Measurements from ENCODE around the gene TRMT44.

Gene TRMT44, protein sequence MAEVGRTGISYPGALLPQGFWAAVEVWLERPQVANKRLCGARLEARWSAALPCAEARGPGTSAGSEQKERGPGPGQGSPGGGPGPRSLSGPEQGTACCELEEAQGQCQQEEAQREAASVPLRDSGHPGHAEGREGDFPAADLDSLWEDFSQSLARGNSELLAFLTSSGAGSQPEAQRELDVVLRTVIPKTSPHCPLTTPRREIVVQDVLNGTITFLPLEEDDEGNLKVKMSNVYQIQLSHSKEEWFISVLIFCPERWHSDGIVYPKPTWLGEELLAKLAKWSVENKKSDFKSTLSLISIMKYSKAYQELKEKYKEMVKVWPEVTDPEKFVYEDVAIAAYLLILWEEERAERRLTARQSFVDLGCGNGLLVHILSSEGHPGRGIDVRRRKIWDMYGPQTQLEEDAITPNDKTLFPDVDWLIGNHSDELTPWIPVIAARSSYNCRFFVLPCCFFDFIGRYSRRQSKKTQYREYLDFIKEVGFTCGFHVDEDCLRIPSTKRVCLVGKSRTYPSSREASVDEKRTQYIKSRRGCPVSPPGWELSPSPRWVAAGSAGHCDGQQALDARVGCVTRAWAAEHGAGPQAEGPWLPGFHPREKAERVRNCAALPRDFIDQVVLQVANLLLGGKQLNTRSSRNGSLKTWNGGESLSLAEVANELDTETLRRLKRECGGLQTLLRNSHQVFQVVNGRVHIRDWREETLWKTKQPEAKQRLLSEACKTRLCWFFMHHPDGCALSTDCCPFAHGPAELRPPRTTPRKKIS

DNA sequence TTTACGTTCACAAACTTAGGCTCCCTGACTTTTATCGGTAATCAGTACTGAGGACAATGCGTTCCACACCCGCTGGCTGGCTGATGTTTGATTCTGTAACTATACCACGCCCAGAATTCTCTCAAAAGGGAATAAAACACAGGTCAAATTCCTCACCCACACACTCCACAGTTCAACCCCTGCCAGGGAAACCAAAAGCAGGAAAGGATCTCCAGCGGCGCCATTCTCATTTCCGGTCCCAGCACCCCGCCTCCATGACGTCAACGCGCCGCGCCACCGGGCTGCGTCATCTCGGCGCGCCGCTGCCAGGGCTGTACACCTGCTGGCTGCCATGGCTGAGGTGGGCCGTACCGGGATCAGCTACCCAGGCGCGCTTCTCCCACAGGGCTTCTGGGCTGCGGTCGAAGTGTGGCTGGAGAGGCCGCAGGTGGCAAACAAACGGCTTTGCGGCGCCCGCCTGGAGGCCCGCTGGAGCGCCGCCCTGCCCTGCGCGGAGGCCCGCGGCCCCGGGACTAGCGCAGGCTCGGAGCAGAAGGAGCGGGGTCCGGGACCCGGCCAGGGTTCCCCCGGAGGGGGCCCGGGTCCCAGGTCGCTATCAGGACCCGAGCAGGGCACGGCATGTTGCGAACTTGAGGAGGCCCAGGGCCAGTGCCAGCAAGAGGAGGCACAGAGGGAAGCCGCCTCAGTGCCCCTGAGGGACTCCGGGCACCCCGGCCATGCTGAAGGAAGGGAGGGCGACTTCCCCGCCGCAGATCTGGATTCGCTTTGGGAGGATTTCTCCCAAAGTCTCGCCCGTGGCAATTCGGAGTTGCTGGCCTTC, at the start of gene TRMT44, which contains the start of gene ACOX3:
Gene TRMT44, plus strand, starts transcription at position 286 of the 820 bp plus-strand sequence. Its CDS starts 46 bp downstream, at position 332.
Gene ACOX3, minus strand, starts transcription at position 232 of the 820 bp plus-strand sequence. CDS start 24,202 bp downstream, outside the sequence.
- Histone ChIP-seq H3K9me3 (no peaks in the 10 kb centered on the region), H3K27me3 (no peaks in the 10 kb centered on the region), H3K27ac (peak within 1 kb of the TSS; percentile 93), H3K4me3 (ENCODE audit: low read depth in 1 of 2, low read length in 1 of 2) (peak within 1 kb of the TSS; percentile 91 to 92), H3K4me1 (ENCODE audit: control insufficient read depth in 1 of 2, insufficient read depth in 1 of 2, low read depth in 1 of 2, low read length in 1 of 2) (peaks cover 20 to 23% of the 10 kb centered on the region in 2 experiments), H3K36me3 (no peaks in the 10 kb centered on the region)
- TF ChIP-seq, protein P1, sequence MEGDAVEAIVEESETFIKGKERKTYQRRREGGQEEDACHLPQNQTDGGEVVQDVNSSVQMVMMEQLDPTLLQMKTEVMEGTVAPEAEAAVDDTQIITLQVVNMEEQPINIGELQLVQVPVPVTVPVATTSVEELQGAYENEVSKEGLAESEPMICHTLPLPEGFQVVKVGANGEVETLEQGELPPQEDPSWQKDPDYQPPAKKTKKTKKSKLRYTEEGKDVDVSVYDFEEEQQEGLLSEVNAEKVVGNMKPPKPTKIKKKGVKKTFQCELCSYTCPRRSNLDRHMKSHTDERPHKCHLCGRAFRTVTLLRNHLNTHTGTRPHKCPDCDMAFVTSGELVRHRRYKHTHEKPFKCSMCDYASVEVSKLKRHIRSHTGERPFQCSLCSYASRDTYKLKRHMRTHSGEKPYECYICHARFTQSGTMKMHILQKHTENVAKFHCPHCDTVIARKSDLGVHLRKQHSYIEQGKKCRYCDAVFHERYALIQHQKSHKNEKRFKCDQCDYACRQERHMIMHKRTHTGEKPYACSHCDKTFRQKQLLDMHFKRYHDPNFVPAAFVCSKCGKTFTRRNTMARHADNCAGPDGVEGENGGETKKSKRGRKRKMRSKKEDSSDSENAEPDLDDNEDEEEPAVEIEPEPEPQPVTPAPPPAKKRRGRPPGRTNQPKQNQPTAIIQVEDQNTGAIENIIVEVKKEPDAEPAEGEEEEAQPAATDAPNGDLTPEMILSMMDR (IDR thresholded peaks at IDR 0.05) = peak; percentile 60

DNA sequence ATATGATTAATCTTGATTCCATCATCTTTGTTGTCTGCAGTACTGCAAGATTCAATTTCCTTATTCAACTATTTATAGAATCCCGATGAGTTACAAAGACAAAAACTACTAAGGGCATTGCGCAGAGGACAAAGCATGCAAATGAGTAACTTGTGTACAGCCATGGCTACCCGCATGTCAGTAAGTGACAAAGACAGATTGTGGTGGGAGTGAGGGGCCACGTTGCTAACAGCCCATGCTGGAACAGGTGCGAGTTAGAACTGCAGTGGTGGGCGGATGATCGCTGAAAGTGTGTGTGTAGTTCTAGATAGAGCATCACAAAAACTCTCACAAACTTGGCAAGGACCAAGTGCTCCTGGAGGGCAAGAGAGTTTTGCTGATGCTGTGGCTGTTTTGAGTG, 49.5 kb upstream of the TRMT44 start:
- Histone ChIP-seq H3K4me3 (ENCODE audit: low read depth in 1 of 2, low read length in 1 of 2) (no peak overlapping the region), H3K9me3 (no peaks in the 10 kb centered on the region), H3K27me3 (no peaks in the 10 kb centered on the region), H3K36me3 (peaks cover 48% of the 10 kb centered on the region), H3K4me1 (ENCODE audit: control insufficient read depth in 1 of 2, insufficient read depth in 1 of 2, low read depth in 1 of 2, low read length in 1 of 2) (peaks cover 9 to 14% of the 10 kb centered on the region in 2 experiments), H3K27ac (no peak overlapping the region)
- TF ChIP-seq, protein P1 (IDR thresholded peaks at IDR 0.05) = no peak

DNA sequence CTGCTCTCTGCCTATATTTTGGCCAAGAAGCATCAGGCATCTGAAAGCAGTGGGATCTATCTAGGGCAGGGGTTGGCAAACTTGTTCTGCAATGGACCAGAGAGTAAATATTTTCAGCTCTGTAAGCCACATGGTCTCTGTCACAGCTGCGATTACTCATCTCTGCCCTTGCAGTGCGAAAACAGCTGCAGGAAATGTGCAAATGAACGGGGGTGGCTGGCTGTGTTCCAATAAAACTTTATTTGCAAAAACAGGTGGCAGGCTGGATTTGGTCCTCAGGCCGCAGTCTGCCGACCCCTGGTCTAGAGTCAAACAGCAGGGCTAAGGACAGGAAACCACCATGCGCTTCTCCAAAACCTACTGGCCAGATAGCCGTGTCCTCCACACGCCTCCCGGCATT, 48.6 kb upstream of the TRMT44 start:
- Histone ChIP-seq H3K27ac (no peak overlapping the region), H3K4me3 (ENCODE audit: low read depth in 1 of 2, low read length in 1 of 2) (no peak overlapping the region), H3K9me3 (no peaks in the 10 kb centered on the region), H3K27me3 (no peaks in the 10 kb centered on the region), H3K4me1 (ENCODE audit: control insufficient read depth in 1 of 2, insufficient read depth in 1 of 2, low read depth in 1 of 2, low read length in 1 of 2) (peaks cover 18 to 22% of the 10 kb centered on the region in 2 experiments), H3K36me3 (peaks cover 44% of the 10 kb centered on the region)
- TF ChIP-seq, protein P1 (IDR thresholded peaks at IDR 0.05) = no peak

DNA sequence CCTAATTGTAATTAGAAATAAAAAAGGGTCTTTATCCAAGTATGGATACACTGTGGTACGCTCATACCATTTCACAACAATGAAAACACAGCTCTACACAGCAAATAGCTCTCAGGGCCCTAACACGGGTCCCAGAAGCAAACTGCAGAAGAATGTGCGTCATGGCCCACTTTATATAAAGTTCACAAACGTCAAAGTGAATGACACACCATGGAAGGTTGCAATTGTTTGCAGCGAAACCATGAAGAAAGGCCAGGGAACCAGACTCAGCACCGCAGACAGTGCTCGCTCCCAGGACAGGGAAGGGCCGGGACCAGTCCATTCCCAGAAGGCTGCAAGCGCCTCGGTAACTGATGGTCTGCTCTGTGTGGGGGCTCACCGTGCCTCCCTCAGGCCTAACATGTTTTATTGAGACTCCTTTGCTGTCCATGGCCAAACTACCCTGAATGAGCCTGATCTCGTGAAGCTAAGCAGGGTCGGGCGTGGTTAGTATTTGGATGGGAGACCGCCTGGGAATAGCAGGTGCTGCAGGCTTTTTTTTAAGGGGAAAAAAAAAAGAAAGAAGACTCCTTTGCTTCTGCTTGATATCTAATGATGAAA, 47.9 kb upstream of the TRMT44 start:
- Histone ChIP-seq H3K4me3 (ENCODE audit: low read depth in 1 of 2, low read length in 1 of 2) (no peak overlapping the region), H3K27ac (no peak overlapping the region), H3K9me3 (no peaks in the 10 kb centered on the region), H3K27me3 (no peaks in the 10 kb centered on the region), H3K36me3 (peaks cover 36% of the 10 kb centered on the region), H3K4me1 (ENCODE audit: control insufficient read depth in 1 of 2, insufficient read depth in 1 of 2, low read depth in 1 of 2, low read length in 1 of 2) (peaks cover 18 to 29% of the 10 kb centered on the region in 2 experiments)
- TF ChIP-seq, protein P1 (IDR thresholded peaks at IDR 0.05) = no peak

DNA sequence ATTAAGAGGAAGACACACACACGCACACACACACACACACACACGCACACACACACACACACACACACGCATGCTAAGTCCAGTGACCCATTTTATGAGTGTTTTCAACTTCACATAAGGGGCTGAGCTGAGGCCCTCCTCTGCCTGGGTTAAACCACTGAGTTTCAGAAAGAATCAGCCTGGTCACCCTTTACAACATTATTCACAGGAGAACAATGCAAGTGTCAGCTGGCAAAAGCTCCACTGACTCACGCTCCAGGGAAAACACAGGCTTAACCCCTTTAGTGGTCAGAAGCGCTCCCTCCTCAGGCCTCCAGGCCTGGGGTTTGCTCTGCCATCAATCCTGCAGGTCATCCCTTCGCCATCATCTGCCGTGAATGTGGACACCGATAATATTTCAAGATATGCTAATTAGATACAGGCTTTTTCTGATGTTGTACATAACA, 47.0 kb upstream of the TRMT44 start:
- Histone ChIP-seq H3K36me3 (peaks cover 27% of the 10 kb centered on the region), H3K27me3 (no peaks in the 10 kb centered on the region), H3K4me1 (ENCODE audit: control insufficient read depth in 1 of 2, insufficient read depth in 1 of 2, low read depth in 1 of 2, low read length in 1 of 2) (peaks cover 24 to 38% of the 10 kb centered on the region in 2 experiments), H3K9me3 (no peaks in the 10 kb centered on the region), H3K4me3 (ENCODE audit: low read depth in 1 of 2, low read length in 1 of 2) (no peak overlapping the region), H3K27ac (no peak overlapping the region)
- TF ChIP-seq, protein P1 (IDR thresholded peaks at IDR 0.05) = no peak
